HG03520 (cell line): Measurements from ENCODE around the gene SNTG2.

ENCODE experiments used
- ATAC-seq: cut with Tn5 transposase; IDR thresholded peaks from one replicate; pipeline ENCODE4 v1.9.1; 2021; ENCODE audit warnings: mild to moderate bottlenecking, moderate library complexity; ENCODE audit not compliant: unreplicated experiment

Gene SNTG2

GRCh38 chr2:1136846-1137245 lies 186.2 kb downstream of the SNTG2 start:
- ATAC-seq = no peak

GRCh38 chr2:1137264-1137663 lies 186.6 kb downstream of the SNTG2 start:
- no peak for ATAC-seq

- no peak for ATAC-seq
Measured at GRCh38 chr2:1137913-1138391, 187.3 kb downstream of the SNTG2 start.

- peak; percentile 76 for ATAC-seq
Measured at GRCh38 chr2:1140389-1141003, 189.8 kb downstream of the SNTG2 start.

GRCh38 chr2:1141079-1141478 lies 190.4 kb downstream of the SNTG2 start:
- ATAC-seq = no peak

GRCh38 chr2:1143129-1143528 lies 192.5 kb downstream of the SNTG2 start:
- no peak for ATAC-seq

GRCh38 chr2:1147873-1148612 lies 197.4 kb downstream of the SNTG2 start:
- no peak for ATAC-seq

GRCh38 chr2:1150724-1151511 lies 200.3 kb downstream of the SNTG2 start:
- ATAC-seq = no peak

- no peak for ATAC-seq
Measured at GRCh38 chr2:1152375-1152774, 201.7 kb downstream of the SNTG2 start.

- ATAC-seq = no peak
Measured at GRCh38 chr2:1153920-1154319, 203.3 kb downstream of the SNTG2 start.

- ATAC-seq = no peak
Measured at GRCh38 chr2:1154710-1155594, 204.3 kb downstream of the SNTG2 start.

- no peak for ATAC-seq
Measured at GRCh38 chr2:1156059-1156458, 205.4 kb downstream of the SNTG2 start.

GRCh38 chr2:1156531-1156930 lies 205.9 kb downstream of the SNTG2 start:
- no peak for ATAC-seq

- no peak for ATAC-seq
Measured at GRCh38 chr2:1157107-1157506, 206.5 kb downstream of the SNTG2 start.

GRCh38 chr2:1159013-1159412 lies 208.4 kb downstream of the SNTG2 start:
- no peak for ATAC-seq

- no peak for ATAC-seq
Measured at GRCh38 chr2:1162246-1162645, 211.6 kb downstream of the SNTG2 start.

GRCh38 chr2:1162768-1163584 lies 212.3 kb downstream of the SNTG2 start:
- no peak for ATAC-seq

- no peak for ATAC-seq
Measured at GRCh38 chr2:1166976-1167375, 216.3 kb downstream of the SNTG2 start.

- no peak for ATAC-seq
Measured at GRCh38 chr2:1168846-1169245, 218.2 kb downstream of the SNTG2 start.
